Measurements from ENCODE around the gene FAM222B. TPM values are rescaled to one million over a fixed set of nuclear protein-coding genes. Genes with fewer than 3 reads are reported as not detected.

Gene FAM222B
- polyA plus RNA-seq, 1 donor (not counting 4 experiments of a cell fraction or from before 2014, with no cell fraction given): 6.5 TPM

GRCh38 chr17:28706471-28707338 lies 135.9 kb downstream of the FAM222B start:
- no peaks in the 10 kb centered on the region for H3K79me2 ChIP-seq (ENCODE audit: control insufficient read depth, insufficient read depth, low read length)
- dilution Hi-C loops (cut with MboI; ENCODE audit: extremely low pct_ligation_motif_present, low sequenced_read_pairs): no loop called here
- no peak overlapping the region for H3K27ac ChIP-seq (ENCODE audit: control insufficient read depth, insufficient read depth, low read length)
- H2AFZ ChIP-seq (ENCODE audit: control insufficient read depth, low read length): no peak overlapping the region
- no peaks in the 10 kb centered on the region for H4K20me1 ChIP-seq (ENCODE audit: control insufficient read depth, extremely low read depth, insufficient read depth, low read length)
- H3K27me3 ChIP-seq (ENCODE audit: control insufficient read depth, extremely low read depth, insufficient read depth, low read length): no peaks in the 10 kb centered on the region
- H3K36me3 ChIP-seq (ENCODE audit: control insufficient read depth in 2 of 2, extremely low read depth in 1 of 2, insufficient read depth in 2 of 2, low read length in 2 of 2): peaks cover 10 to 14% of the 10 kb centered on the region in 2 experiments
- no peak overlapping the region for H3K9ac ChIP-seq (ENCODE audit: control insufficient read depth, extremely low read depth, insufficient read depth, low read length)
- FAIRE-seq (no peak), DNase-seq (ENCODE audit: low read depth, low spot score) (no peak)
- TF ChIP-seq, protein P1, sequence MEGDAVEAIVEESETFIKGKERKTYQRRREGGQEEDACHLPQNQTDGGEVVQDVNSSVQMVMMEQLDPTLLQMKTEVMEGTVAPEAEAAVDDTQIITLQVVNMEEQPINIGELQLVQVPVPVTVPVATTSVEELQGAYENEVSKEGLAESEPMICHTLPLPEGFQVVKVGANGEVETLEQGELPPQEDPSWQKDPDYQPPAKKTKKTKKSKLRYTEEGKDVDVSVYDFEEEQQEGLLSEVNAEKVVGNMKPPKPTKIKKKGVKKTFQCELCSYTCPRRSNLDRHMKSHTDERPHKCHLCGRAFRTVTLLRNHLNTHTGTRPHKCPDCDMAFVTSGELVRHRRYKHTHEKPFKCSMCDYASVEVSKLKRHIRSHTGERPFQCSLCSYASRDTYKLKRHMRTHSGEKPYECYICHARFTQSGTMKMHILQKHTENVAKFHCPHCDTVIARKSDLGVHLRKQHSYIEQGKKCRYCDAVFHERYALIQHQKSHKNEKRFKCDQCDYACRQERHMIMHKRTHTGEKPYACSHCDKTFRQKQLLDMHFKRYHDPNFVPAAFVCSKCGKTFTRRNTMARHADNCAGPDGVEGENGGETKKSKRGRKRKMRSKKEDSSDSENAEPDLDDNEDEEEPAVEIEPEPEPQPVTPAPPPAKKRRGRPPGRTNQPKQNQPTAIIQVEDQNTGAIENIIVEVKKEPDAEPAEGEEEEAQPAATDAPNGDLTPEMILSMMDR (optimal IDR thresholded peaks at IDR 0.05 in 1 of 3, IDR thresholded peaks at IDR 0.05 in 1 of 3, conservative IDR thresholded peaks at IDR 0.05 in 1 of 3; ENCODE audit: extremely low read depth in 1 of 3, insufficient read depth in 2 of 3, low read length in 3 of 3): peak in 1 of 3 experiments; percentile 1
- TF ChIP-seq EZH2 (IDR thresholded peaks at IDR 0.05; ENCODE audit: low read length): no peak
- no peaks in the 10 kb centered on the region for H3K9me1 ChIP-seq (ENCODE audit: control insufficient read depth, extremely low read depth, insufficient read depth, low read length)
- no peak overlapping the region for H3K4me3 ChIP-seq (ENCODE audit: control insufficient read depth in 2 of 3, extremely low read depth in 1 of 3, insufficient read depth in 2 of 3, low read depth in 1 of 3, low read length in 3 of 3)
- peaks cover 6% of the 10 kb centered on the region for H3K4me1 ChIP-seq (ENCODE audit: control insufficient read depth, extremely low read depth, insufficient read depth, low read length)
- no peaks in the 10 kb centered on the region for H3K9me3 ChIP-seq (ENCODE audit: control insufficient read depth, low read depth, low read length)
- H3K4me2 ChIP-seq (ENCODE audit: control insufficient read depth, extremely low read depth, insufficient read depth, low read depth, low read length): no peak overlapping the region

Small RNA genes lying within 50 kb of the gene (small RNA-seq; reads per million reads assigned to genes)
- gene RF00019 (ENCODE audit: insufficient read length in 3 of 3, low read depth in 3 of 3, low replicate concordance in 1 of 3) (0 reads per million in 3 experiments), gene SNORD42A (ENCODE audit: insufficient read length in 3 of 3, low read depth in 3 of 3, low replicate concordance in 1 of 3) (0 reads per million in 3 experiments), gene SNORD42B (ENCODE audit: insufficient read length in 3 of 3, low read depth in 3 of 3, low replicate concordance in 1 of 3) (0 to 1.3 (median 0.60) reads per million in 3 experiments), gene SNORD4A (ENCODE audit: insufficient read length in 3 of 3, low read depth in 3 of 3, low replicate concordance in 1 of 3) (0 reads per million in 3 experiments), gene SNORD4B (ENCODE audit: insufficient read length in 3 of 3, low read depth in 3 of 3, low replicate concordance in 1 of 3) (0 reads per million in 3 experiments)

Other genes with a start within 250 kb of the FAM222B start
- 6.2 to 21.1 TPM (median 16.6 TPM) in 3 replicates for gene SPAG5, start 243.8 kb downstream of the FAM222B start, polyA plus RNA-seq
- 3.9 to 7.4 TPM (median 6.6 TPM) in 3 replicates for gene RSKR, start 228.6 kb downstream of the FAM222B start, polyA plus RNA-seq
- gene BLTP2, start 197.6 kb downstream of the FAM222B start, polyA plus RNA-seq: 98.2 to 133 TPM (median 106 TPM) in 3 replicates
- 61.5 to 86.8 TPM (median 68.0 TPM) in 3 replicates for gene SDF2, start 180.9 kb downstream of the FAM222B start, polyA plus RNA-seq
- 27.3 to 33.1 TPM (median 32.1 TPM) in 3 replicates for gene SUPT6H, start 180.6 kb downstream of the FAM222B start, polyA plus RNA-seq
- 0.33 to 0.62 TPM (median 0.39 TPM) in 3 replicates for gene PROCA1, start 130.9 kb downstream of the FAM222B start, polyA plus RNA-seq
- 115 to 180 TPM (median 134 TPM) in 3 replicates for gene RAB34, start 124.9 kb downstream of the FAM222B start, polyA plus RNA-seq
- gene RPL23A, start 122.8 kb downstream of the FAM222B start, polyA plus RNA-seq: 976 to 1,971 TPM (median 1,096 TPM) in 3 replicates
- gene TLCD1, start 116.6 kb downstream of the FAM222B start, polyA plus RNA-seq: 12.0 to 14.7 TPM (median 14.0 TPM) in 3 replicates
- 4.1 to 6.2 TPM (median 4.3 TPM) in 3 replicates for gene NEK8, start 114.0 kb downstream of the FAM222B start, polyA plus RNA-seq
- 57.3 to 69.4 TPM (median 60.5 TPM) in 3 replicates for gene TRAF4, start 98.8 kb downstream of the FAM222B start, polyA plus RNA-seq
- 46.5 to 63.3 TPM (median 60.6 TPM) in 3 replicates for gene ERAL1, start 12.2 kb upstream of the FAM222B start, polyA plus RNA-seq
- 50.7 to 79.4 TPM (median 67.2 TPM) in 3 replicates for gene FLOT2, start 54.9 kb upstream of the FAM222B start, polyA plus RNA-seq
- 1.7 to 4.0 TPM (median 3.4 TPM) in 3 replicates for gene DHRS13, start 60.3 kb upstream of the FAM222B start, polyA plus RNA-seq
- 7.1 to 16.1 TPM (median 9.6 TPM) in 3 replicates for gene PHF12, start 108.7 kb upstream of the FAM222B start, polyA plus RNA-seq
- not detected in 3 replicates for gene SEZ6, start 163.2 kb upstream of the FAM222B start, polyA plus RNA-seq
- 0.03 to 0.15 TPM in 2 of 3 replicates, not detected in the other for gene PIPOX, start 200.4 kb upstream of the FAM222B start, polyA plus RNA-seq